ENCODE data around the gene PKD2L1. TPM values are rescaled to one million over a fixed set of nuclear protein-coding genes. Genes with fewer than 3 reads are reported as not detected.

PKD2L1 gene
- total RNA-seq, 1 experiment from 2014 or later: not detected

GRCh38 chr10:100291356-100291755 is 38.7 kb downstream of the PKD2L1 start:
- Histone ChIP-seq H3K4me1 (ENCODE audit: insufficient read depth, low read length) (peaks cover 7% of the 10 kb centered on the region), H3K9me2 (replicated peaks; ENCODE audit: low read length) (no peaks in the 10 kb centered on the region), H3K27me3 (ENCODE audit: low read length) (no peaks in the 10 kb centered on the region), H3K79me2 (ENCODE audit: low read length) (no peaks in the 10 kb centered on the region), H3K4me2 (ENCODE audit: low read length) (no peak overlapping the region), H3K4me3 (ENCODE audit: low read length) (no peak overlapping the region), H4K20me1 (ENCODE audit: low read length) (no peaks in the 10 kb centered on the region), H3K9ac (ENCODE audit: low read length) (no peak overlapping the region), H3K36me3 (ENCODE audit: low read depth, low read length) (no peaks in the 10 kb centered on the region), H2AFZ (ENCODE audit: low read length) (no peak overlapping the region), H3K27ac (ENCODE audit: low read length) (no peak overlapping the region), H3F3A (ENCODE audit: low read length, unreplicated experiment) (no peaks in the 10 kb centered on the region), H3K9me3 (ENCODE audit: low read length) (no peaks in the 10 kb centered on the region)
- CTCF ChIA-PET: no interaction called here
- DNase-seq (no peak), ATAC-seq (no peak)
- intact Hi-C loops (cut with micrococcal nuclease): no loop called here
- POLR2A ChIA-PET (ENCODE audit: unreplicated experiment): no interaction called here
- BruUV-seq (replicated peaks): no TSS peak
- TF ChIP-seq EZH2 (IDR thresholded peaks at IDR 0.05; ENCODE audit: low read length, unreplicated experiment) (no peak), EZH2phosphoT487 (IDR thresholded peaks at IDR 0.05; ENCODE audit: borderline replicate concordance, low read length) (no peak), CTCF (conservative IDR thresholded peaks at IDR 0.05; ENCODE audit: low read depth, low read length) (no peak)

GRCh38 chr10:100289641-100290040 is 40.4 kb downstream of the PKD2L1 start:
- no peaks in the 10 kb centered on the region for H3F3A ChIP-seq (ENCODE audit: low read length, unreplicated experiment)
- H3K9me3 ChIP-seq (ENCODE audit: low read length): no peaks in the 10 kb centered on the region
- ChIA-PET POLR2A (ENCODE audit: unreplicated experiment) (no interaction called here), CTCF (no interaction called here)
- intact Hi-C loops (cut with micrococcal nuclease): loop anchor here (5.0 kb wide), 1 partner anchor 83 kb away; no protein-coding TSS in a partner anchor
- H3K4me1 ChIP-seq (ENCODE audit: insufficient read depth, low read length): peaks cover 15% of the 10 kb centered on the region
- no peaks in the 10 kb centered on the region for H3K27me3 ChIP-seq (ENCODE audit: low read length)
- DNase-seq: no peak
- no peak overlapping the region for H3K27ac ChIP-seq (ENCODE audit: low read length)
- H3K4me2 ChIP-seq (ENCODE audit: low read length): no peak overlapping the region
- H4K20me1 ChIP-seq (ENCODE audit: low read length): no peaks in the 10 kb centered on the region
- no peaks in the 10 kb centered on the region for H3K36me3 ChIP-seq (ENCODE audit: low read depth, low read length)
- H3K79me2 ChIP-seq (ENCODE audit: low read length): peaks cover 16% of the 10 kb centered on the region
- BruUV-seq (replicated peaks): no TSS peak
- H3K9me2 ChIP-seq (replicated peaks; ENCODE audit: low read length): no peaks in the 10 kb centered on the region
- H3K9ac ChIP-seq (ENCODE audit: low read length): no peak overlapping the region
- no peak overlapping the region for H3K4me3 ChIP-seq (ENCODE audit: low read length)
- no peak overlapping the region for H2AFZ ChIP-seq (ENCODE audit: low read length)
- TF ChIP-seq EZH2phosphoT487 (IDR thresholded peaks at IDR 0.05; ENCODE audit: borderline replicate concordance, low read length) (no peak), CTCF (conservative IDR thresholded peaks at IDR 0.05; ENCODE audit: low read depth, low read length) (no peak), EZH2 (IDR thresholded peaks at IDR 0.05; ENCODE audit: low read length, unreplicated experiment) (no peak)
- no peak for ATAC-seq

GRCh38 chr10:100288196-100288595 is 41.8 kb downstream of the PKD2L1 start:
- no peak for TF ChIP-seq CTCF (conservative IDR thresholded peaks at IDR 0.05; ENCODE audit: low read depth, low read length)
- no peak for TF ChIP-seq EZH2 (IDR thresholded peaks at IDR 0.05; ENCODE audit: low read length, unreplicated experiment)
- no peak for TF ChIP-seq EZH2phosphoT487 (IDR thresholded peaks at IDR 0.05; ENCODE audit: borderline replicate concordance, low read length)
- H3K4me1 ChIP-seq (ENCODE audit: insufficient read depth, low read length): peaks cover 15% of the 10 kb centered on the region
- DNase-seq (no peak), ATAC-seq (no peak)
- H3F3A ChIP-seq (ENCODE audit: low read length, unreplicated experiment): no peaks in the 10 kb centered on the region
- no peak overlapping the region for H2AFZ ChIP-seq (ENCODE audit: low read length)
- H3K4me2 ChIP-seq (ENCODE audit: low read length): no peak overlapping the region
- no peaks in the 10 kb centered on the region for H3K36me3 ChIP-seq (ENCODE audit: low read depth, low read length)
- H3K4me3 ChIP-seq (ENCODE audit: low read length): no peak overlapping the region
- ChIA-PET CTCF (no interaction called here), POLR2A (ENCODE audit: unreplicated experiment) (no interaction called here)
- no peaks in the 10 kb centered on the region for H3K9me3 ChIP-seq (ENCODE audit: low read length)
- H3K79me2 ChIP-seq (ENCODE audit: low read length): peaks cover 30% of the 10 kb centered on the region
- intact Hi-C loops (cut with micrococcal nuclease): loop anchor here (5.0 kb wide), 1 partner anchor 84 kb away; no protein-coding TSS in a partner anchor
- H3K9ac ChIP-seq (ENCODE audit: low read length): no peak overlapping the region
- H4K20me1 ChIP-seq (ENCODE audit: low read length): no peaks in the 10 kb centered on the region
- no peaks in the 10 kb centered on the region for H3K9me2 ChIP-seq (replicated peaks; ENCODE audit: low read length)
- no peaks in the 10 kb centered on the region for H3K27me3 ChIP-seq (ENCODE audit: low read length)
- no peak overlapping the region for H3K27ac ChIP-seq (ENCODE audit: low read length)
- BruUV-seq (replicated peaks): no TSS peak
